ENCODE measurements around the gene DLGAP5. TPM values are rescaled to one million over a fixed set of nuclear protein-coding genes. Genes with fewer than 3 reads are reported as not detected.

The DLGAP5 gene
- total and polyA plus RNA-seq, 9 donors: 0.43 to 0.69 (median 0.47) TPM; not detected in 4

DNA sequence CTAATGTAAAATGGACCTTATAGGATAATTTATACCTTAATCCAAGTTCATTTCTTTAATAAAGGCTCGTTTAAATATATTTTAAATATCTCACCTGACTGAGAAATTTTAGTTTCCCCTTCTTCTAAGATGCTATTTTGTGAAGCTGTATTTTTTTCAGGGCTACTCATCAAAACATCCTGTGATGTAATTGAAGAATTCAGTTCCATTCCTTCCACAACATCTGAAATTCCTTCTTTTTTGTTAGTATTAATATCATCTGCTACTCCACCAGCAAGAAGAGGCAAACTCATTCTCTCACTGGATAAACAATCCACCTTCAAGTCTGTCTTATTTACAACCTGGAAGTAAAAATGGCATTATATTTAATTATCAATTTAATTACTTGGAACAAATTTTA lies 39.8 kb downstream of the DLGAP5 start:
- intact Hi-C loops (cut with DNase I): loop anchor here in 2 of 4 donors (10.0 kb wide), 1 partner anchor 57 kb away; no protein-coding TSS in a partner anchor
- TF ChIP-seq POLR2A (IDR thresholded peaks at IDR 0.05) (no peak), EP300 (IDR thresholded peaks at IDR 0.05) (no peak)
- TF ChIP-seq, protein P1, sequence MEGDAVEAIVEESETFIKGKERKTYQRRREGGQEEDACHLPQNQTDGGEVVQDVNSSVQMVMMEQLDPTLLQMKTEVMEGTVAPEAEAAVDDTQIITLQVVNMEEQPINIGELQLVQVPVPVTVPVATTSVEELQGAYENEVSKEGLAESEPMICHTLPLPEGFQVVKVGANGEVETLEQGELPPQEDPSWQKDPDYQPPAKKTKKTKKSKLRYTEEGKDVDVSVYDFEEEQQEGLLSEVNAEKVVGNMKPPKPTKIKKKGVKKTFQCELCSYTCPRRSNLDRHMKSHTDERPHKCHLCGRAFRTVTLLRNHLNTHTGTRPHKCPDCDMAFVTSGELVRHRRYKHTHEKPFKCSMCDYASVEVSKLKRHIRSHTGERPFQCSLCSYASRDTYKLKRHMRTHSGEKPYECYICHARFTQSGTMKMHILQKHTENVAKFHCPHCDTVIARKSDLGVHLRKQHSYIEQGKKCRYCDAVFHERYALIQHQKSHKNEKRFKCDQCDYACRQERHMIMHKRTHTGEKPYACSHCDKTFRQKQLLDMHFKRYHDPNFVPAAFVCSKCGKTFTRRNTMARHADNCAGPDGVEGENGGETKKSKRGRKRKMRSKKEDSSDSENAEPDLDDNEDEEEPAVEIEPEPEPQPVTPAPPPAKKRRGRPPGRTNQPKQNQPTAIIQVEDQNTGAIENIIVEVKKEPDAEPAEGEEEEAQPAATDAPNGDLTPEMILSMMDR (IDR thresholded peaks at IDR 0.05): no peak
- no peak for DNase-seq
- Histone ChIP-seq H3K9me3 (no peaks in the 10 kb centered on the region), H3K4me1 (ENCODE audit: insufficient read depth) (no peaks in the 10 kb centered on the region), H3K27me3 (no peaks in the 10 kb centered on the region), H3K4me3 (no peak overlapping the region), H3K27ac (no peak overlapping the region), H3K36me3 (no peaks in the 10 kb centered on the region)
- WGBS, 3 donors: 67 to 70% (median 69%) methylated on average over 1 of the region's 1 CpG

DNA sequence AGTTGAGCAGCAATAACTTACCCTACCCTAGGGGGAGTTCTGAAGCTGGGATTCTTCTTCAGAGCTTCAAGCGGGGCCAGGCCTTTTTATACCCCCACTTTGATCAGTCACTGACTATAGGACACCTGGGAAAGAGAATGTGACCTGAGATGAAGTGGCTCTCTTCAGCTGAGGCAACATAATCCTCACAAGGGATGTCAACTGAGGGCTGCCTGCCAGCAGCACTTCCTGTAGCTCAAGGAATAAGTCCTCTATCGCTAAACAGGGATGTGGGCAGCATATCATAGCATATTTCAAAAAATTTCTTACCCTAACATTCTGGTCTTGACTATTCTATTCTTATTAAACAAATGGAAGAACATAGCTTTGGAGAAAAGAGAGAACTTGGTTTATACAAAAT lies 45.0 kb downstream of the DLGAP5 start:
- WGBS, 3 donors: 72 to 75% (median 73%) methylated on average over 2 of the region's 2 CpGs

DNA sequence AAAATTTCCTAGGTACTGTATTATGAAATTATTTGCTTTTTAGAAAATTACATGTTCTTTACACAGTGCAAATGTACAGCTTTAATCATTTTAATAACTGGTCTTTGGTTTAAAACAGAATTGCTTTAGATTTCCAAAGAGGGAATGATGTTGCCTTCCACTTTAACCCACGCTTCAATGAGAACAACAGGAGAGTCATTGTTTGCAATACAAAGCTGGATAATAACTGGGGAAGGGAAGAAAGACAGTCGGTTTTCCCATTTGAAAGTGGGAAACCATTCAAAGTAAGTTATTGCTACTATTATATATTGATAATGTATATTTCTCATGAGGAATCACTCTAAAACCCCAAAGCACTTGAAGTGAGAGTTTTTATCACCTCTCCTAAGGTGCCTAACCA lies 48.9 kb downstream of the DLGAP5 start:
- TF ChIP-seq, protein P1 (IDR thresholded peaks at IDR 0.05): no peak
- no peak for TF ChIP-seq EP300 (IDR thresholded peaks at IDR 0.05)
- H3K27me3 ChIP-seq: no peaks in the 10 kb centered on the region
- no peak for DNase-seq
- H3K36me3 ChIP-seq: no peaks in the 10 kb centered on the region
- H3K4me1 ChIP-seq (ENCODE audit: insufficient read depth): peaks cover 5% of the 10 kb centered on the region
- H3K9me3 ChIP-seq: no peaks in the 10 kb centered on the region
- intact Hi-C loops (cut with DNase I): no loop called here
- 75 to 82% (median 80%) methylated on average over 2 of the region's 2 CpGs for WGBS, 3 donors
- no peak overlapping the region for H3K4me3 ChIP-seq
- H3K27ac ChIP-seq: no peak overlapping the region

More for the DNA sequence above, 45.0 kb downstream of the DLGAP5 start:
- Histone ChIP-seq H3K27ac (no peak overlapping the region), H3K9me3 (no peaks in the 10 kb centered on the region), H3K4me1 (ENCODE audit: insufficient read depth) (no peaks in the 10 kb centered on the region), H3K36me3 (no peaks in the 10 kb centered on the region), H3K27me3 (no peaks in the 10 kb centered on the region), H3K4me3 (no peak overlapping the region)
- DNase-seq: no peak
- intact Hi-C loops (cut with DNase I): no loop called here
- no peak for TF ChIP-seq EP300 (IDR thresholded peaks at IDR 0.05)
- TF ChIP-seq, protein P1 (IDR thresholded peaks at IDR 0.05): no peak

DNA sequence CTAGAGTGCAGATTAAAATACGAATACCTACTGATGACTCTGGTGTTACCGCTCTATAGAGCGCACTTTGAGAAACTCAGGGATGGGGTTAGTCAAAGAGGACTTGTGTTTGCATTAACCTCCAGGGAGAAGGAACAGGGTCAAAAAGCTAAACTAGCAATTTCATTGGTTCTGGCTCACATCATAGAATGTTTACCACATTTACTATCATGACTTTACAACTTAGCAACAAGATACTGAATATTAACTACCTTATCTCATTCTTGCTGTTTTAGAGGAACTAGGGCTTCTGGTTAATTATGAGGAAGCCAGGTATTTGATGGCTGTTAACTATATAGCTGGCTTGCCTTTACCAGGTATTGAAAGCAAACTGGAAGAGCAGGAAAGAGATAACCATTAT lies 49.6 kb downstream of the DLGAP5 start:
- Histone ChIP-seq H3K27me3 (no peaks in the 10 kb centered on the region), H3K9me3 (no peaks in the 10 kb centered on the region), H3K27ac (no peak overlapping the region), H3K4me3 (no peak overlapping the region), H3K4me1 (ENCODE audit: insufficient read depth) (peaks cover 7% of the 10 kb centered on the region), H3K36me3 (no peaks in the 10 kb centered on the region)
- intact Hi-C loops (cut with DNase I): no loop called here
- no peak for DNase-seq
- TF ChIP-seq POLR2A (IDR thresholded peaks at IDR 0.05): no peak
- no peak for TF ChIP-seq EP300 (IDR thresholded peaks at IDR 0.05)
- TF ChIP-seq, protein P1 (IDR thresholded peaks at IDR 0.05): no peak
- WGBS, 3 donors: 94 to 95% (median 94%) methylated on average over 3 of the region's 3 CpGs
